Loucy (cell line): ENCODE data around the gene GPR107.

Experiments
- H2AFZ ChIP-seq: fragments of 200-600 bp; sonication (generic); 2 replicates; pipeline ENCODE4 v1.6.0; 2016; ENCODE audit warnings: antibody characterized with exemption, mild to moderate bottlenecking, low read length, moderate library complexity
- H3F3A ChIP-seq: fragments of 200-600 bp; 2 replicates; pipeline ENCODE4 v1.6.0; 2016; ENCODE audit warnings: antibody characterized with exemption, low read depth, mild to moderate bottlenecking
- H3K27me3 ChIP-seq: fragments of 200-600 bp; sonication (generic); 2 replicates; pipeline ENCODE4 v1.6.1; 2014; ENCODE audit warnings: low read length, mild to moderate bottlenecking; ENCODE audit not compliant: insufficient read depth, poor library complexity, severe bottlenecking
- H3K36me3 ChIP-seq: fragments of 200-600 bp; sonication (generic); 2 replicates; pipeline ENCODE4 v1.6.1; 2016; ENCODE audit warnings: low read length; ENCODE audit not compliant: insufficient read depth
- H3K4me1 ChIP-seq: fragments of 200-600 bp; sonication (generic); 2 replicates; pipeline ENCODE4 v1.5.1; 2014; ENCODE audit warnings: low read length, mild to moderate bottlenecking; ENCODE audit not compliant: insufficient read depth, poor library complexity, severe bottlenecking
- H3K4me2 ChIP-seq: fragments of 200-600 bp; sonication (generic); 2 replicates; pipeline ENCODE4 v1.6.0; 2014; ENCODE audit warnings: antibody characterized with exemption, low read length, low read depth, mild to moderate bottlenecking; ENCODE audit not compliant: poor library complexity, severe bottlenecking
- H3K4me3 ChIP-seq: fragments of 200-600 bp; sonication (generic); 2 replicates; pipeline ENCODE4 v1.5.1; 2014; ENCODE audit warnings: low read length, mild to moderate bottlenecking, mixed read lengths; ENCODE audit not compliant: poor library complexity, severe bottlenecking
- H3K79me2 ChIP-seq: fragments of 200-600 bp; sonication (generic); 2 replicates; pipeline ENCODE4 v1.6.1; 2014; ENCODE audit warnings: low read length; ENCODE audit not compliant: insufficient read depth
- H3K9ac ChIP-seq: fragments of 200-600 bp; sonication (generic); 2 replicates; pipeline ENCODE4 v1.6.0; 2014; ENCODE audit warnings: mild to moderate bottlenecking, low read depth, low read length, moderate library complexity; ENCODE audit not compliant: poor library complexity, severe bottlenecking
- H3K9me2 ChIP-seq: fragments of 200-600 bp; sonication (generic); replicated peaks from 2 replicates; pipeline ENCODE4 v1.6.1; 2016; ENCODE audit warnings: low read depth, low read length, mixed read lengths
- H3K9me3 ChIP-seq: fragments of 200-600 bp; sonication (generic); 2 replicates; pipeline ENCODE4 v1.6.1; 2014; ENCODE audit warnings: mild to moderate bottlenecking, antibody characterized with exemption, low read length, low read depth; ENCODE audit not compliant: insufficient read depth
- H4K20me1 ChIP-seq: fragments of 200-600 bp; sonication (generic); 2 replicates; pipeline ENCODE4 v1.6.0; 2014; ENCODE audit warnings: antibody characterized with exemption, low read length, mild to moderate bottlenecking; ENCODE audit not compliant: insufficient read depth, poor library complexity, severe bottlenecking
- CTCF ChIP-seq: fragments of 200-600 bp; sonication (generic); conservative IDR thresholded peaks from 2 replicates; pipeline ENCODE4 v1.5.1; 2014; ENCODE audit warnings: mild to moderate bottlenecking, antibody characterized with exemption, low read length
- EZH2phosphoT487 ChIP-seq: fragments of 200-600 bp; IDR thresholded peaks from 2 replicates; pipeline ENCODE4 v1.6.1; 2018; ENCODE audit warnings: antibody characterized with exemption, mild to moderate bottlenecking, moderate library complexity, borderline replicate concordance

The GPR107 gene

GRCh38 chr9:130054325-130054786 is 650 bp downstream of the GPR107 start:
- peaks cover 52% of the 10 kb centered on the region for H3K79me2 ChIP-seq
- no peaks in the 10 kb centered on the region for H4K20me1 ChIP-seq
- H2AFZ ChIP-seq = no peak overlapping the region

DNA sequence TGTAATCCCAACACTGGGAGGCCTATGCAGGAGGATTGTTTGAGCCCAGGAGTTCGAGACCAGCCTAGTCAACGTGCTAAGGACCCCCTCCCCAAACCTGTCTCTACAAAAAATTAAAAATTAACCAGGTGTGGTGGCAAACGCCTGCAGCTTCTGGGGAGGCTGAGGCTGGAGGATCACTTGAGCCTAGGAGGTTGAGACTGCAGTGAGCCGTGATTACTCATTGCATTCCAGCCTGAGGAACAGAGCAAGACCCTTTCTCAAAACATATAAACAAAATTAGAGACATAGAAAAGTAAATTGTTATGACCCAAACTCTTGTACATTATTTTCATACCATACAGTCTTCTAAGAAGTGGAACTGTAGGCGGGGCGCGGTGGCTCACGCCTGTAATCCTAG is 1.1 kb downstream of the GPR107 start:
- H3K4me3 ChIP-seq = peak overlapping the region; percentile 96
- H3K27me3 ChIP-seq = no peaks in the 10 kb centered on the region
- H3K9me2 ChIP-seq = no peaks in the 10 kb centered on the region
- no peaks in the 10 kb centered on the region for H3K9me3 ChIP-seq
- no peaks in the 10 kb centered on the region; the same call in 1 of the 2 replicates for H3F3A ChIP-seq
- H4K20me1 ChIP-seq = no peaks in the 10 kb centered on the region
- peak overlapping the region; percentile 86 for H3K4me2 ChIP-seq
- H3K36me3 ChIP-seq = no peaks in the 10 kb centered on the region
- no peak overlapping the region for H2AFZ ChIP-seq
- TF ChIP-seq EZH2phosphoT487 = no peak
- no peak for TF ChIP-seq CTCF
- H3K4me1 ChIP-seq = no peaks in the 10 kb centered on the region
- H3K79me2 ChIP-seq = peaks cover 52% of the 10 kb centered on the region
- peak overlapping the region; percentile 90 for H3K9ac ChIP-seq

More at GRCh38 chr9:130054325-130054786, 650 bp downstream of the GPR107 start:
- Histone ChIP-seq H3K9me2 (no peaks in the 10 kb centered on the region), H3K9ac (peak overlapping the region; percentile 90), H3K4me2 (peak overlapping the region; percentile 86), H3K36me3 (no peaks in the 10 kb centered on the region), H3K9me3 (no peaks in the 10 kb centered on the region), H3K4me1 (no peaks in the 10 kb centered on the region), H3K27me3 (no peaks in the 10 kb centered on the region), H3K4me3 (peak overlapping the region; percentile 96), H3F3A (no peaks in the 10 kb centered on the region; the same call in 1 of the 2 replicates)
- TF ChIP-seq CTCF (no peak), EZH2phosphoT487 (no peak)

DNA sequence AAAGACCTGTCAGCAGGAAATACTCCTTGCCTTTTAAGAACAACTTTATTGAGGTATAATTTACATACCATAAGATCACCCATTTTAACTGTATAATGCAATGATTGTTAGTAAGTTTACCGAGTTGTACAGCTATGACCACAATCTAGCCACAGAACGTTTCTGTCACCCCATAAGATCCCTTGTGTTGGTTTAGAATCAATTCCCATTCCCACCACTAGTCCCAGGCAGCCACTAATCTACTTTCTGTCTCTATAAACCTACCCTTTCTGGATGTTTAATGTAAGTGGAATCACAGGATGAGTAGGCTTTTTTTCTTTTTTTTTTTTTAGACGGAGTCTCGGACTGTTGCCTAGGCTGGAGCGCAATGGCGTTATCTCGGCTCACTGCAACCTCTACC is 4.4 kb downstream of the GPR107 start:
- no peaks in the 10 kb centered on the region for H3K27me3 ChIP-seq
- no peaks in the 10 kb centered on the region for H4K20me1 ChIP-seq
- H2AFZ ChIP-seq = no peak overlapping the region
- peaks cover 50% of the 10 kb centered on the region for H3K79me2 ChIP-seq
- TF ChIP-seq EZH2phosphoT487 = no peak
- peak; percentile 30; the same call in 1 of the 2 replicates for TF ChIP-seq CTCF
- no peaks in the 10 kb centered on the region for H3K4me1 ChIP-seq
- no peak overlapping the region for H3K9ac ChIP-seq
- no peaks in the 10 kb centered on the region for H3K9me3 ChIP-seq
- no peaks in the 10 kb centered on the region for H3K9me2 ChIP-seq
- H3K36me3 ChIP-seq = no peaks in the 10 kb centered on the region
- no peaks in the 10 kb centered on the region for H3F3A ChIP-seq
- no peak overlapping the region for H3K4me2 ChIP-seq
- no peak overlapping the region for H3K4me3 ChIP-seq
